Astrocyte (in vitro differentiated cells and primary cell): ENCODE measurements around the gene CSNK1A1.

Source experiments
- CTCF ChIP-seq: IDR thresholded peaks from 2 replicates; pipeline ENCODE4 v1.5.1; 2011; ENCODE audit warnings: low read depth, mild to moderate bottlenecking, inconsistent platforms, low read length, moderate library complexity; ENCODE audit not compliant: insufficient read depth
- EZH2 ChIP-seq: IDR thresholded peaks from 2 replicates; pipeline ENCODE4 v1.6.1; 2012; ENCODE audit warnings: mild to moderate bottlenecking, low read length, inconsistent platforms; ENCODE audit not compliant: insufficient read depth

- TF ChIP-seq CTCF, result no peak
- TF ChIP-seq EZH2, result no peak
These were observed 1.0 kb downstream of the CSNK1A1 start for GRCh38 chr5:149550268-149550583.
